A549 (cell line): ENCODE results near the gene ABCB8. TPM values are rescaled to one million over a fixed set of nuclear protein-coding genes. Genes with fewer than 3 reads are reported as not detected.

Source experiments
- ATAC-seq, 2 experiments: fragments of 200-7000 bp in 1 of 2; fragments of >200 bp in 1 of 2; cut with Nextera tagmentation in 1 of 2; cut with Tn5 transposase in 1 of 2; 3 replicates each; pipeline versions ENCODE4 v1.8.0 to v1.9.1; 2018 to 2020; ENCODE audit warnings: mild to moderate bottlenecking in 1 of 2, moderate library complexity in 1 of 2
- CTCF ChIA-PET: fragments of 300-600 bp; sonication (Branson Sonifier 250); formaldehyde crosslinking; extraction: SDS; loops from one replicate; lab custom pipeline; 2021; ENCODE audit warnings: antibody characterized with exemption, inconsistent platforms; lab: Yijun Ruan, JAX
- POLR2A ChIA-PET: fragments of 350-600 bp; formaldehyde crosslinking; extraction: SDS; loops from one replicate; lab custom pipeline; 2021; ENCODE audit warnings: antibody characterized with exemption, inconsistent platforms; lab: Yijun Ruan, JAX
- DNase-seq, 2 experiments: peaks; one replicate each; pipeline versions ENCODE4 v3.0.0 to v3.0.0-alpha.2; 2011 to 2016; ENCODE audit warnings: low read depth in 1 of 2, low spot score in 1 of 2
- FAIRE-seq: peaks from 2 replicates; lab custom pipeline; 2011; peaks lifted over from hg19 to GRCh38; lab: Jason Lieb, UNC
- H3K27ac ChIP-seq, 2 experiments: fragments of >200 bp; sonication (Bioruptor Twin); formaldehyde crosslinking; 3 replicates each; pipeline ENCODE4 v1.5.1; 2016 to 2017
- H3K4me1 ChIP-seq: fragments of >200 bp; sonication (Bioruptor Twin); formaldehyde crosslinking; 3 replicates; pipeline ENCODE4 v1.6.1; 2016
- H3K4me2 ChIP-seq: fragments of >200 bp; sonication (Bioruptor Twin); formaldehyde crosslinking; 3 replicates; pipeline ENCODE4 v1.6.1; 2016
- H3K4me3 ChIP-seq: fragments of >200 bp; sonication (Bioruptor Twin); formaldehyde crosslinking; 3 replicates; pipeline ENCODE4 v1.5.1; 2016
- H3K9me3 ChIP-seq: fragments of >200 bp; sonication (Bioruptor Twin); formaldehyde crosslinking; 3 replicates; pipeline ENCODE4 v1.6.1; 2016
- BHLHE40 ChIP-seq: IDR thresholded peaks from 2 replicates; pipeline ENCODE4 v1.6.1; 2012; ENCODE audit warnings: low read depth, low read length, inconsistent platforms
- CBX2 ChIP-seq: fragments of 200-600 bp; sonication (generic); IDR thresholded peaks from 2 replicates; pipeline ENCODE4 v1.6.1; 2016; ENCODE audit warnings: low read depth, mild to moderate bottlenecking, borderline replicate concordance
- CHD2 ChIP-seq: fragments of 150-350 bp; IDR thresholded peaks from 2 replicates; pipeline ENCODE4 v1.6.1; 2014; ENCODE audit warnings: low read length; ENCODE audit not compliant: partially characterized antibody
- CHD4 ChIP-seq: fragments of 200-600 bp; sonication (generic); IDR thresholded peaks from 2 replicates; pipeline ENCODE4 v1.6.1; 2016; ENCODE audit warnings: antibody characterized with exemption, mild to moderate bottlenecking, borderline replicate concordance
- EP300 ChIP-seq, 2 experiments: fragments of >200 bp; sonication (Bioruptor Twin); formaldehyde crosslinking; IDR thresholded peaks; 2 replicates in 1 of 2; 3 replicates in 1 of 2; pipeline ENCODE4 v1.6.1; 2016 to 2017
- ESRRA ChIP-seq: fragments of 150-350 bp; IDR thresholded peaks from 2 replicates; pipeline ENCODE4 v1.6.1; 2014; ENCODE audit warnings: mild to moderate bottlenecking, low read length, borderline replicate concordance
- GATA3 ChIP-seq: IDR thresholded peaks from 2 replicates; pipeline ENCODE4 v1.6.1; 2012; ENCODE audit warnings: borderline replicate concordance
- HEYL ChIP-seq: fragments of 250-450 bp; sonication (Bioruptor Pico); IDR thresholded peaks from 2 replicates; pipeline ENCODE4 v1.8.0; 2021; ENCODE audit warnings: mild to moderate bottlenecking, moderate library complexity
- HOXB13 ChIP-seq: fragments of 250-450 bp; sonication (Bioruptor Pico); IDR thresholded peaks from 2 replicates; pipeline ENCODE4 v1.5.0; 2020; ENCODE audit warnings: low read depth, mild to moderate bottlenecking, moderate library complexity
- HOXB5 ChIP-seq: fragments of 250-450 bp; sonication (Bioruptor Pico); IDR thresholded peaks from 2 replicates; pipeline ENCODE4 v1.5.0; 2020; ENCODE audit warnings: mild to moderate bottlenecking, moderate library complexity
- JUNB ChIP-seq: fragments of >200 bp; sonication (Bioruptor Twin); formaldehyde crosslinking; IDR thresholded peaks from 2 replicates; pipeline ENCODE4 v1.6.1; 2016
- KDM1A ChIP-seq: fragments of 200-600 bp; sonication (generic); IDR thresholded peaks from 2 replicates; pipeline ENCODE4 v1.6.1; 2016; ENCODE audit warnings: low read depth, mild to moderate bottlenecking
- KDM5A ChIP-seq: fragments of 200-600 bp; sonication (generic); IDR thresholded peaks from 2 replicates; pipeline ENCODE4 v1.6.1; 2016; ENCODE audit warnings: antibody characterized with exemption, mild to moderate bottlenecking
- MAFK ChIP-seq: fragments of 450-650 bp; IDR thresholded peaks from 2 replicates; pipeline ENCODE4 v1.6.1; 2014; ENCODE audit not compliant: partially characterized antibody
- MAZ ChIP-seq: fragments of 150-350 bp; IDR thresholded peaks from 2 replicates; pipeline ENCODE4 v1.6.1; 2014; ENCODE audit warnings: antibody characterized with exemption, low read depth, low read length, borderline replicate concordance
- MYC ChIP-seq: IDR thresholded peaks from 2 replicates; pipeline ENCODE4 v1.6.1; 2012; ENCODE audit warnings: mild to moderate bottlenecking, inconsistent platforms, low read length, improper control_type of control experiment, borderline replicate concordance
- NPAS2 ChIP-seq: fragments of 250-450 bp; sonication (Bioruptor Pico); IDR thresholded peaks from 2 replicates; pipeline ENCODE4 v1.8.0; 2022; ENCODE audit warnings: mild to moderate bottlenecking, moderate library complexity, borderline replicate concordance
- POLR2AphosphoS2 ChIP-seq: conservative IDR thresholded peaks from 2 replicates; pipeline ENCODE4 v1.6.1; 2012; ENCODE audit warnings: low read length, improper control_type of control experiment, inconsistent platforms
- RARB ChIP-seq: fragments of 250-450 bp; sonication (Bioruptor Pico); IDR thresholded peaks from 2 replicates; pipeline ENCODE4 v1.8.0; 2021; ENCODE audit warnings: mild to moderate bottlenecking, moderate library complexity
- RCOR1 ChIP-seq: fragments of 150-350 bp; IDR thresholded peaks from 2 replicates; pipeline ENCODE4 v1.6.1; 2014; ENCODE audit warnings: antibody characterized with exemption, low read length, low read depth
- RFX5 ChIP-seq: fragments of 450-650 bp; IDR thresholded peaks from 2 replicates; pipeline ENCODE4 v1.7.1; 2014; ENCODE audit warnings: antibody characterized with exemption, mild to moderate bottlenecking, moderate library complexity
- RNF2 ChIP-seq: fragments of 200-600 bp; sonication (generic); IDR thresholded peaks from 2 replicates; pipeline ENCODE4 v1.6.1; 2016; ENCODE audit warnings: low read depth, mild to moderate bottlenecking, antibody characterized with exemption, moderate library complexity, borderline replicate concordance
- SREBF2 ChIP-seq: fragments of 450-650 bp; IDR thresholded peaks from 2 replicates; pipeline ENCODE4 v1.6.1; 2014; ENCODE audit warnings: mild to moderate bottlenecking, moderate library complexity
- TFCP2L1 ChIP-seq: fragments of 250-450 bp; sonication (Bioruptor Pico); IDR thresholded peaks from 2 replicates; pipeline ENCODE4 v1.5.0; 2021; ENCODE audit warnings: mild to moderate bottlenecking
- TP53 ChIP-seq: fragments of 250-450 bp; sonication (Bioruptor Pico); IDR thresholded peaks from 2 replicates; pipeline ENCODE4 v1.5.0; 2021; ENCODE audit warnings: mild to moderate bottlenecking, moderate library complexity
- ZFP36 ChIP-seq: fragments of 450-650 bp; IDR thresholded peaks from 2 replicates; pipeline ENCODE4 v1.6.1; 2014; ENCODE audit warnings: borderline replicate concordance; ENCODE audit not compliant: partially characterized antibody
- ZNF302 ChIP-seq: fragments of 250-450 bp; sonication (Bioruptor Pico); IDR thresholded peaks from 2 replicates; pipeline ENCODE4 v1.9.0; 2021; ENCODE audit warnings: inconsistent platforms, mild to moderate bottlenecking, moderate library complexity
- ZSCAN20 ChIP-seq: fragments of 250-450 bp; sonication (Bioruptor Pico); IDR thresholded peaks from 2 replicates; pipeline ENCODE4 v1.8.0; 2022; ENCODE audit warnings: mild to moderate bottlenecking, moderate library complexity
- WGBS: methylation state at CpG from one replicate; pipeline ENCODE4 v1.1.6; 2017; ENCODE audit errors: missing lambda C conversion rate; 5-methylcytosine and 5-hydroxymethylcytosine counted together
- polyA plus RNA-seq, 4 experiments: library from polyadenylated mRNA; depleted of rRNA in 3 of 4; stranded (reverse); fragments of >200 nt; fragmentation: RNase III in 1 of 4; extraction: RNeasy Plus Mini Kit Qiagen cat#74134 plus additional on column Dnase treatment in 1 of 4; gene quantifications; 2 replicates in 3 of 4; 3 replicates in 1 of 4; pipeline ENCODE4 v1.2.3, GENCODE V29; 2011 to 2017
- TF ChIP-seq, protein P1 (sequence below): fragments of 250-450 bp; sonication (Bioruptor Pico); IDR thresholded peaks from 2 replicates; pipeline ENCODE4 v1.5.0; 2021; ENCODE audit warnings: mild to moderate bottlenecking, moderate library complexity, borderline replicate concordance
- TF ChIP-seq, protein P2 (sequence below): IDR thresholded peaks from 2 replicates; pipeline ENCODE4 v1.6.1; 2012
- TF ChIP-seq, protein P3 (sequence below): fragments of >200 bp; sonication (Bioruptor Twin); formaldehyde crosslinking; IDR thresholded peaks from 3 replicates; pipeline ENCODE4 v1.6.1; 2016
- TF ChIP-seq, protein P4 (sequence below): IDR thresholded peaks from 2 replicates; pipeline ENCODE4 v1.6.1; 2012

The ABCB8 gene
- polyA plus RNA-seq, 2 of the 4 experiments (the other 2 are of a cell fraction) = 19.6 to 41.1 TPM

DNA sequence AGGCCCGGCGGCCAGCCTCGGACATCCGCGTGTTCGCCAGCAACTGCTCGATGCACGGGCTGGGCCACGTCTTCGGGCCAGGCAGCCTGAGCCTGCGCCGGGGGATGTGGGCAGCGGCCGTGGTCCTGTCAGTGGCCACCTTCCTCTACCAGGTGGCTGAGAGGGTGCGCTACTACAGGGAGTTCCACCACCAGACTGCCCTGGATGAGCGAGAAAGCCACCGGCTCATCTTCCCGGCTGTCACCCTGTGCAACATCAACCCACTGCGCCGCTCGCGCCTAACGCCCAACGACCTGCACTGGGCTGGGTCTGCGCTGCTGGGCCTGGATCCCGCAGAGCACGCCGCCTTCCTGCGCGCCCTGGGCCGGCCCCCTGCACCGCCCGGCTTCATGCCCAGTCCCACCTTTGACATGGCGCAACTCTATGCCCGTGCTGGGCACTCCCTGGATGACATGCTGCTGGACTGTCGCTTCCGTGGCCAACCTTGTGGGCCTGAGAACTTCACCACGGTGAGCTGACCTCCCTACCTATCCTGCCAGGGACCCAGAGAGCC, 20.7 kb downstream of the ABCB8 start (continued):
- TF ChIP-seq CBX2 (no peak), JUNB (no peak)

DNA sequence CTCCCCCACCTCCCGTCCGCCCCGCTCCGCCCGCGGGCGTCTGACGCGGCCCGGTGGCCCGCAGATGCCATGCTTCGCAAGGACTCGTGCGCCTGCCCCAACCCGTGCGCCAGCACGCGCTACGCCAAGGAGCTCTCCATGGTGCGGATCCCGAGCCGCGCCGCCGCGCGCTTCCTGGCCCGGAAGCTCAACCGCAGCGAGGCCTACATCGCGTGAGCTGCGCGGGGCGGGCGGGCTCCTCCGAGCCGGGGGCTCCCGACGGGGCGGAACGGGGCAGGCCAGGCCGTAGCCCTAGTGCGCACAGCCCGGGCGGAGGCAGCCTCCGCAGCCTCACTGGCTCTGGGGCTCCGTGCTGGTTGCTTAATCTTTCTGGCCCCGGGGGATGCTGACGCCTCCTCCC, 22.9 kb downstream of the ABCB8 start:
- ChIA-PET POLR2A (no interaction called here), CTCF (interaction anchor here (0.5 to 1.5 kb wide), 3 partner anchors 8 to 160 kb away, joined by 3 to 5 read pairs (median 4); partner anchors contain the start of gene SLC4A2)
- H3K27ac ChIP-seq = no peak overlapping the region
- no peak for ATAC-seq
- no peak overlapping the region for H3K4me3 ChIP-seq
- TF ChIP-seq POLR2AphosphoS2 (no peak), NPAS2 (no peak), CHD2 (no peak), EP300 (IDR thresholded peaks at IDR 0.05) (no peak), HOXB13 (no peak), RARB (no peak), TFCP2L1 (CRISPR knock-in tag) (no peak), MAFK (no peak), CHD4 (no peak), ZFP36 (no peak), MAZ (no peak), RCOR1 (no peak), RNF2 (no peak), TP53 (CRISPR knock-in tag) (no peak), JUNB (no peak), ZNF302 (CRISPR knock-in tag) (no peak)
- TF ChIP-seq, protein P1, sequence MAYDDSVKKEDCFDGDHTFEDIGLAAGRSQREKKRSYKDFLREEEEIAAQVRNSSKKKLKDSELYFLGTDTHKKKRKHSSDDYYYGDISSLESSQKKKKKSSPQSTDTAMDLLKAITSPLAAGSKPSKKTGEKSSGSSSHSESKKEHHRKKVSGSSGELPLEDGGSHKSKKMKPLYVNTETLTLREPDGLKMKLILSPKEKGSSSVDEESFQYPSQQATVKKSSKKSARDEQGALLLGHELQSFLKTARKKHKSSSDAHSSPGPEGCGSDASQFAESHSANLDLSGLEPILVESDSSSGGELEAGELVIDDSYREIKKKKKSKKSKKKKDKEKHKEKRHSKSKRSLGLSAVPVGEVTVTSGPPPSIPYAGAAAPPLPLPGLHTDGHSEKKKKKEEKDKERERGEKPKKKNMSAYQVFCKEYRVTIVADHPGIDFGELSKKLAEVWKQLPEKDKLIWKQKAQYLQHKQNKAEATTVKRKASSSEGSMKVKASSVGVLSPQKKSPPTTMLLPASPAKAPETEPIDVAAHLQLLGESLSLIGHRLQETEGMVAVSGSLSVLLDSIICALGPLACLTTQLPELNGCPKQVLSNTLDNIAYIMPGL (CRISPR knock-in tag) = no peak
- TF ChIP-seq, protein P2, sequence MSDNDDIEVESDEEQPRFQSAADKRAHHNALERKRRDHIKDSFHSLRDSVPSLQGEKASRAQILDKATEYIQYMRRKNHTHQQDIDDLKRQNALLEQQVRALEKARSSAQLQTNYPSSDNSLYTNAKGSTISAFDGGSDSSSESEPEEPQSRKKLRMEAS = no peak
- H3K4me2 ChIP-seq = no peak overlapping the region
- no peaks in the 10 kb centered on the region for H3K9me3 ChIP-seq
- WGBS = 95% methylated on average over 31 of the region's 50 CpGs
- no peak for FAIRE-seq
- no peak for DNase-seq
- peaks cover 7% of the 10 kb centered on the region; the same call in 1 of the 3 replicates for H3K4me1 ChIP-seq

- DNase-seq = no peak
- CTCF ChIA-PET = interaction anchor here (0.9 to 1.5 kb wide), 3 partner anchors 10 to 24 kb away, joined by 3 to 8 read pairs (median 5); partner anchors contain the start of gene ABCB8
- no peak overlapping the region for H3K4me3 ChIP-seq
- H3K4me1 ChIP-seq = peaks cover 7% of the 10 kb centered on the region; the same call in 1 of the 3 replicates
- TF ChIP-seq, protein P3, sequence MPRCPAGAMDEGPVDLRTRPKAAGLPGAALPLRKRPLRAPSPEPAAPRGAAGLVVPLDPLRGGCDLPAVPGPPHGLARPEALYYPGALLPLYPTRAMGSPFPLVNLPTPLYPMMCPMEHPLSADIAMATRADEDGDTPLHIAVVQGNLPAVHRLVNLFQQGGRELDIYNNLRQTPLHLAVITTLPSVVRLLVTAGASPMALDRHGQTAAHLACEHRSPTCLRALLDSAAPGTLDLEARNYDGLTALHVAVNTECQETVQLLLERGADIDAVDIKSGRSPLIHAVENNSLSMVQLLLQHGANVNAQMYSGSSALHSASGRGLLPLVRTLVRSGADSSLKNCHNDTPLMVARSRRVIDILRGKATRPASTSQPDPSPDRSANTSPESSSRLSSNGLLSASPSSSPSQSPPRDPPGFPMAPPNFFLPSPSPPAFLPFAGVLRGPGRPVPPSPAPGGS = no peak
- no peak for TF ChIP-seq KDM1A
- TF ChIP-seq JUNB = no peak
- TF ChIP-seq, protein P4, sequence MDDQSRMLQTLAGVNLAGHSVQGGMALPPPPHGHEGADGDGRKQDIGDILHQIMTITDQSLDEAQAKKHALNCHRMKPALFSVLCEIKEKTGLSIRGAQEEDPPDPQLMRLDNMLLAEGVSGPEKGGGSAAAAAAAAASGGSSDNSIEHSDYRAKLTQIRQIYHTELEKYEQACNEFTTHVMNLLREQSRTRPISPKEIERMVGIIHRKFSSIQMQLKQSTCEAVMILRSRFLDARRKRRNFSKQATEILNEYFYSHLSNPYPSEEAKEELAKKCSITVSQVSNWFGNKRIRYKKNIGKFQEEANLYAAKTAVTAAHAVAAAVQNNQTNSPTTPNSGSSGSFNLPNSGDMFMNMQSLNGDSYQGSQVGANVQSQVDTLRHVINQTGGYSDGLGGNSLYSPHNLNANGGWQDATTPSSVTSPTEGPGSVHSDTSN = no peak
- no peak for TF ChIP-seq SREBF2
- TF ChIP-seq RCOR1 = no peak
- TF ChIP-seq KDM5A = no peak
- TF ChIP-seq POLR2AphosphoS2 = no peak
- TF ChIP-seq ZNF302 (CRISPR knock-in tag) = no peak
- no peak for TF ChIP-seq RFX5
- no peak for TF ChIP-seq MYC
- no peak for TF ChIP-seq HOXB13
- TF ChIP-seq HOXB5 (CRISPR knock-in tag) = no peak
- TF ChIP-seq ZSCAN20 = no peak
- TF ChIP-seq BHLHE40 = no peak
- TF ChIP-seq, protein P2 = no peak
- no peak for TF ChIP-seq ESRRA
- TF ChIP-seq GATA3 = no peak
- no peak for TF ChIP-seq HEYL (CRISPR knock-in tag)
- 74% methylated on average over 4 of the region's 4 CpGs for WGBS
- ATAC-seq = no peak
- H3K9me3 ChIP-seq = no peaks in the 10 kb centered on the region
- no peak overlapping the region for H3K4me2 ChIP-seq
- H3K27ac ChIP-seq = no peak overlapping the region
- FAIRE-seq = no peak
- POLR2A ChIA-PET = no interaction called here
Observed at GRCh38 chr7:151053096-151053495, 24.8 kb downstream of the ABCB8 start.
